Kidney glomerular epithelial cell (primary cell): Measurements from ENCODE around the gene GRIA1.
"Not testable (repeated sequence)": the region's sequence is repeated elsewhere in the genome, so short reads cannot be mapped to it uniquely, and the experiment has no call there.

Experiments
- DNase-seq: peaks from one replicate; lab custom pipeline; 2025; lab: John Stamatoyannopoulos, UW

Gene GRIA1

GRCh38 chr5:153835891-153836515 lies 345.5 kb downstream of the GRIA1 start:
- DNase-seq, result no peak

DNA sequence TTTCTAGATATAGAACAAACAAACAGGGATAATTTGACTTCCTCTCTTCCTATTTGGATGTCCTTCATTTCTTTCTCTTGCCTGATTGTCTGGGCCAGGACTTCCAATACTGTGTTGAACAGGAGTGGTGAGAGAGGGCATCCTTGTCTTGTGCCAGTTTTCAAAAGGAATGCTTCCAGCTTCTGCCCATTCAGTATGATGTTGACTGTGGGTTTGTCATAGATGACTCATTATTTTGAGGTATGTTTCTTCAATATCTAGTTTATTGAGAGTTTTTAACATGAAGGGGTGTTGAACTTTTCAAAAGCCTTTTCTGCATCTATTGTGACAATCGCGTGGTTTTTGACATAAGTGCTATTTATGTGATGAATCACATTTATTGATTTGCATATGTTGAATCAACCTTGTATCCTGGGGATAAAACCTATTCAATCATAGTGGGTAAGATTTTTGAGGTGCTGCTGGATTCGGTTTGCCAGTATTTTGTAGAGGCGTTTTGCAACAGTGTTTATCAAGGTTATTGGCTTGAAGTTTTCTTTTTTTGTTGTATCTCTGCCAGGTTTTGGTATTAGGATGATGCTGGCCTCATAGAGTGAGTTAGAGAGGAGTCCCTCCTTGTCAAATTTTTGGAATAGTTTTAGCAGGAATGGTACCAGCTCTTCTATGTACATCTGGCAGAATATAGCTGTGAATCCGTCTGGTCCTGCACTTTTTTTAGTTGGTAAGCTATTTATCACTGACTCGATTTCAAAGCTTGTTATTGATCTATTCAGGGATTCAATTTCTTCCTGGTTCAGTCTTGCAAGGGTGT lies 359.0 kb downstream of the GRIA1 start:
- not testable (repeated sequence) for DNase-seq

- no peak for DNase-seq
These were observed 369.9 kb downstream of the GRIA1 start for GRCh38 chr5:153860195-153860886.

DNA sequence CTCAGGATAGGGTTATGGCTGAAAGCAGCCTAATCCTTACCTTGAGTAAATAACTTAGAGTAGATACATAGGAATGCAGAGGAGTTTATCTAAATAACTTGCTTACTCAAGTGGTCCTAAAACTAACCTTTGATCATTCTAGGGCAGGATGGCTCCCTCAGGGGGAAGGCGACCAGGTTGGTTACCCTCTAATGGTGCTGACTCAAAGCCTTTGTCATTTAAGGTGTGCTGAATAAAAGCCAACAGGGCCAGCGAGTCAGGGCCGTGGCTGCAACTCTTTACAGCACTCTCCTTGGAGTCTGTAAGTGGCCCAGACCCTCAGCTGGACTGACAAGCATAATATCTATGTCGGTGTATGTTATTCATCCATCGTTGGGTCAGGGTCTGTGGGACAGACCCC lies 372.4 kb downstream of the GRIA1 start:
- DNase-seq, result not testable (repeated sequence)
